ENCODE results near the gene HECW1.
A peak's percentile ranks its signal among the peaks of the same experiment; 100 is the strongest.

Gene HECW1

GRCh38 chr7:43513251-43513650 lies 400.8 kb downstream of the HECW1 start:
- peak; percentile 8 for DNase-seq

GRCh38 chr7:43516581-43517342 lies 404.3 kb downstream of the HECW1 start:
- no peak for DNase-seq

DNA sequence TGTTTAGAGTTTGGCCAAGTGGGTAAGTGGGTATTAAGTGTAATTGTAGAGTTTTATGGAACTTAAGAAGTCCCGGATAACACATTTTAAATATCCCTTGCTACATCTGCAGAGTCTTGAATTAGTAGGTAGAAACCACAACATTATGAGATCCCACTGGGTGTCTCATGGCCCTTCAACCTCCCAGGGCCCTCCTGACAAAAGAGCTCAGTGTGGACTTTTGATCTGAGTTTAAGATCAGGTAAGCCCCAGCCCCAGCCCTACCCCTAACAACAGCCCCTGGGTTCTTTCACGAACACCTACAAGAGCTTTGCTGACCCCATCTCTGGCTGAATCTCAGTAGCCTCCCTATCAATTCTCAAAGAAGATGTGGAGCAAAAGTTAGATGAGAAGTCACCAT lies 405.0 kb downstream of the HECW1 start:
- no peak for DNase-seq

- no peak for DNase-seq
Measured at GRCh38 chr7:43520201-43520600, 407.8 kb downstream of the HECW1 start.

- DNase-seq: no peak
Measured at GRCh38 chr7:43522406-43523156, 410.1 kb downstream of the HECW1 start.

DNA sequence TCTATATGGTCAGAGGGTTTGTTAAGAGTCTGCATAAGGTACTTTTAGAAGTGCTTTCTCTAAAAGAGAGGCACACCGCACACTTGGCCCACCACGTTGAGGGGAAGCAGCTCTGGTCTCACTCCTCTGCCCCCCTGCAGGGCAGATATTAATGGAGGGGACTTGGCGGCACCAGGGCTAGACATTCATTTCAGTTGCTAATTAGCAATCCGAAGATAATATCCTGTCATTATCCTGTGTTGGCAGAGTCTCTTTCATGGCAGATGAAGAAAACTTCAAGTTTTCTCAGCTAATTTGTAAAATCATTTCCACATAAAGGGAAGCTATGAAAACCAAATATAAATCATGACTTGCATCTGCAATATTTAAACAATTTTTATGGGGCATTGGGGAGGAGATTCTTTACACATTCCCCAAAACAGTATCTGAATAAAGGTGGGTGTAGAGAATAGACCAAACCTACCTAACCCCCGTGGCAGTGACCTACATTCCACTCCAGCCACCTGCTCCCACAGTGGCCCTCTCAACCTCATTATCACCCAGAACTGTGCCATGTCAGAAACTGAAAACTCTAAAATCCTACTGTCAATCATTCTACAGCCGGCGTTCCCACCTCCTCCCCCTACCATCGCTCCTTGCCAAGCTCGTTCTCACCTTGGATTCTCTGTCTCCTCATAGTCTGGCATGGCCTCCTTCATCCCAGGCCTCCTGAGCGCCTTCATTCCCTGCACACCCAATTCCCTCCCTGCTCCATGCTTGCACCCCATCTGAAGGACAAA lies 416.3 kb downstream of the HECW1 start:
- no peak for DNase-seq

- no peak for DNase-seq
Measured at GRCh38 chr7:43530553-43531410, 418.3 kb downstream of the HECW1 start.

GRCh38 chr7:43531700-43532099 lies 419.3 kb downstream of the HECW1 start:
- DNase-seq: peak; percentile 17

- no peak for DNase-seq
Measured at GRCh38 chr7:43533801-43534479, 421.5 kb downstream of the HECW1 start.

GRCh38 chr7:43535031-43535451 lies 422.6 kb downstream of the HECW1 start:
- DNase-seq: no peak

DNA sequence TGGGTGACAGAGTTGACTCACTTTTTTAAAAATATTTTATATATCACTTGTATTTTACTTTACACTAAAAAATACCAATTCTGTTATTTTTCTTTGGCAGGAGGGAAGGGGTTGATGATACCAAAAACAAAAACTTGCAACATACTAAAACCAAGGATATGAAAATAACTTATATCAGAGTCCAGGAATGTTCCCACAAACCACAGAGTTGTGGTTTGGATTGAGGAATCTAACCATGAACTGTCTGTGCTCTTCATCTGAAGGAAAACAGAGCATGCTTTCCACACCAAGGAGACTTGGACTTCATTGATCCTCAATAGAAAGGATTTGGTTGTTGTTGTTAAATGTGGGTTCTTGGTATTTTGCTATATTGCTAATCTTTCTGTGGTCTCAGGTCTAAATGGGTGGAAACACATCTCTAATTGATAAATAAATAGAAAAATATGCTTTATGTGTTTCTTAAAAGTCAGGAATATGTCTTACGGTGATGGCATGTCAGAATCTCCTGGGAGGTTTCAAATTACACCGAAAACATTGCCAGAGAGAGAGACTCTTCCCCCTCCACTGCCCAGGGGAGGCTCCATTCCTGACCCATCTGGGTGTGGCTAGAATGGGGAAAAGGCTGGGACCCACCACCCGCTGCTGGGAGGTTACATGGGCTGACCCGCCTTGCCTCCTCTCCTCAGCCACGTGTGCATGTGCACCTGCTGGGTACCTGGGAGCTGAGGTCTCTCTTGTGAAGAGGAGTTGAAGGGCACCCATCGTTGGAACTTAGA lies 423.6 kb downstream of the HECW1 start:
- no peak for DNase-seq

- DNase-seq: no peak
Measured at GRCh38 chr7:43536773-43537172, 424.3 kb downstream of the HECW1 start.

GRCh38 chr7:43537765-43538403 lies 425.4 kb downstream of the HECW1 start:
- no peak for DNase-seq

DNA sequence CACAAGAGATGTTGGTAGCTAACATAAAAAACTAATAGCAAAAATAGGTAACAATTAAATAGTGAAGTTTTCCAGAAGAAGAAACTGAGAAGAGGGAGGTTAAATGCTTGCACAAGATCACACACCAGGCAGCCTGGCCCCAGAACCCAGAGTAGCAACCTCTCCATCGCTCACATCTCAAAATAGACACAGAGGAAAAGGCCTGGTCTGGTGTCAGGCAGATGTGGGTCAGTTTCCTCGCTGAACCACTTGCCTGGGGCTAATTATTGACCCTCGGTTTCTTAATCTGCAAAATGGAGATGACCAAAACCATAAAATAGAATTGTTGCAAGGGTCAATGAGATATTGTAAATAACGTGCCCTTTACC lies 425.9 kb downstream of the HECW1 start:
- no peak for DNase-seq

DNA sequence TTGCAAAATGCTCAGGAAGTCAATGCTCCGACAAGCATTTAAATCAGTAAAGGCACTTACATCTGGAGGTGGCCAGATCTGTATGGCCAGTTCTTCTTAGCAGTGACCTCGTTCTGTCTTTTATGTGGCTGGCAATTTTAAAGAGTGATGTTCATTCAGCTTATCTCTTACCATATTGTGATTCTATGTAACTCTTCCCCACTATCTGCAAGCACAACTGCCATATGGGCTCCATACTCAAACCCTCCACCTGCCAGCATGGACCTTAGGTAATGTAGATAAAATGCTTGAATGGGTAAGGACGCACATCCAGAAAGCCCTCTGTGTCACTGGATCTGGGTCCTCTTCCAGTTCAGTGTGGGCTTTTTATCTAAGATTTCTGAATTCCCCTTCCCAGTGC lies 428.0 kb downstream of the HECW1 start:
- DNase-seq: no peak

DNA sequence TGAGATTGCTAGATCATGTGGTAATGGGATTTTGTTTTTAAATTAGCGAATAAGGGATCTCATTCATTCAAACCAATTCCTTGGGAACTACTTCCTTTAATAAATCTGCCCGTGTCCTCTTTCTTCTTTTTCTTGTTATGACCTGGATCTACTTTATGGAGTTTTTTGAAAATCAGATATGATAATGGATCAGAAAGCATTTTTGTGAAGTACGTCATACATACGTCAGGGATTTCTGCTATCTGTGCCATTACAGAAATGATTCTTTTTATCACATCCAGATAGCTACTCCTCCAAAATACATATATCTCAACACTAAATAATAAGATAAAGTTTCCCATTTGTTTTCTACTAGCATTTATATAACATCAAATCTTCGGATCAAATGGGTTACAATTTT lies 430.3 kb downstream of the HECW1 start:
- DNase-seq: no peak

- no peak for DNase-seq
Measured at GRCh38 chr7:43546231-43546630, 433.8 kb downstream of the HECW1 start.

GRCh38 chr7:43550427-43550826 lies 438.0 kb downstream of the HECW1 start:
- DNase-seq: no peak

- DNase-seq: no peak
Measured at GRCh38 chr7:43552122-43552521, 439.7 kb downstream of the HECW1 start.

GRCh38 chr7:43553999-43554398 lies 441.6 kb downstream of the HECW1 start:
- DNase-seq: no peak

DNA sequence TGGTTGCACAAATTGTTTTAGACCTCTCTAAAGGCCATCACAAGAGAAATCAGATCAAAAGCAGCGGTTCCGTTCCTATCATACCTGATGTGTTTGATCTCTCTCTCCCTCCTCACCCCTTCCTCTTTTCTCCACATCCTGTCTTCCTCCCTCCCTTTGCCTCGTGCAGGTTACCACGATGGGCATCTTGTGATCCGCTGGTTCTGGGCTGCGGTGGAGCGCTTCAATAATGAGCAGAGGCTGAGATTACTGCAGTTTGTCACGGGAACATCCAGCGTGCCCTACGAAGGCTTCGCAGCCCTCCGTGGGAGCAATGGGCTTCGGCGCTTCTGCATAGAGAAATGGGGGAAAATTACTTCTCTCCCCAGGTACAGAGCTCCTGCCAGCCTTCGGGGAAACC lies 442.0 kb downstream of the HECW1 start:
- DNase-seq: no peak

All from retina (tissue), 1 donor.